Bone marrow (tissue), 2 donors: ENCODE data around the gene WNK2.
"Not testable (repeated sequence)": the region's sequence is repeated elsewhere in the genome, so short reads cannot be mapped to it uniquely, and the experiment has no call there.

ENCODE experiments used
- DNase-seq, 2 donors: peaks; one replicate each; lab custom pipeline; 2025; lab: John Stamatoyannopoulos, UW

Gene WNK2

GRCh38 chr9:93336720-93337119 is 152.8 kb downstream of the WNK2 start:
- DNase-seq = no peak

- not testable (repeated sequence) for DNase-seq
Observed at GRCh38 chr9:93338196-93338595, 154.3 kb downstream of the WNK2 start.

GRCh38 chr9:93340091-93340490 is 156.2 kb downstream of the WNK2 start:
- DNase-seq = no peak

- not testable (repeated sequence) for DNase-seq
Observed at GRCh38 chr9:93341820-93342219, 157.9 kb downstream of the WNK2 start.

- not testable (repeated sequence) for DNase-seq
Observed at GRCh38 chr9:93342428-93342827, 158.5 kb downstream of the WNK2 start.

- DNase-seq = no peak
Observed at GRCh38 chr9:93343663-93344062, 159.7 kb downstream of the WNK2 start.

- no peak for DNase-seq
Observed at GRCh38 chr9:93345643-93346230, 161.8 kb downstream of the WNK2 start.

- no peak for DNase-seq
Observed at GRCh38 chr9:93346231-93347112, 162.5 kb downstream of the WNK2 start.

GRCh38 chr9:93347371-93347975 is 163.5 kb downstream of the WNK2 start:
- DNase-seq = not testable (repeated sequence)

- not testable (repeated sequence) for DNase-seq
Observed at GRCh38 chr9:93353413-93354310, 169.7 kb downstream of the WNK2 start.

- DNase-seq = no peak
Observed at GRCh38 chr9:93354451-93354850, 170.5 kb downstream of the WNK2 start.

GRCh38 chr9:93355827-93356226 is 171.9 kb downstream of the WNK2 start:
- no peak for DNase-seq

- DNase-seq = no peak
Observed at GRCh38 chr9:93357649-93358048, 173.7 kb downstream of the WNK2 start.

- not testable (repeated sequence) for DNase-seq
Observed at GRCh38 chr9:93359907-93360306, 176.0 kb downstream of the WNK2 start.

GRCh38 chr9:93361995-93362394 is 178.1 kb downstream of the WNK2 start:
- DNase-seq = no peak

GRCh38 chr9:93364734-93365426 is 180.9 kb downstream of the WNK2 start:
- DNase-seq = no peak

- DNase-seq = no peak
Observed at GRCh38 chr9:93365427-93366118, 181.6 kb downstream of the WNK2 start.

GRCh38 chr9:93366119-93366447 is 182.1 kb downstream of the WNK2 start:
- no peak for DNase-seq

GRCh38 chr9:93366486-93366885 is 182.5 kb downstream of the WNK2 start:
- not testable (repeated sequence) for DNase-seq

- no peak for DNase-seq
Observed at GRCh38 chr9:93368437-93368836, 184.5 kb downstream of the WNK2 start.

GRCh38 chr9:93369686-93370085 is 185.7 kb downstream of the WNK2 start:
- DNase-seq = no peak
